H54 (cell line): ENCODE measurements around the gene COMMD7.
"Not testable (repeated sequence)": the region's sequence is repeated elsewhere in the genome, so short reads cannot be mapped to it uniquely, and the experiment has no call there.

Experiments used
- DNase-seq: peaks from one replicate; pipeline ENCODE4 v3.0.0; 2011; ENCODE audit warnings: low spot score, mixed read lengths; ENCODE audit not compliant: insufficient read length
- FAIRE-seq: peaks from 3 replicates; lab custom pipeline; 2011; peaks lifted over from hg19 to GRCh38; lab: Jason Lieb, UNC
- POLR2A ChIP-seq: IDR thresholded peaks from 2 replicates; pipeline ENCODE4 v1.6.1; 2011; ENCODE audit warnings: low read depth, mild to moderate bottlenecking, low read length

The COMMD7 gene

GRCh38 chr20:32727683-32728082, 15.6 kb downstream of the COMMD7 start:
- TF ChIP-seq POLR2A = no peak
- peak; percentile 77 for DNase-seq
- FAIRE-seq = peak; percentile 75

- TF ChIP-seq POLR2A = no peak
- no peak for FAIRE-seq
- DNase-seq = no peak
Observed at GRCh38 chr20:32718749-32719348, 24.4 kb downstream of the COMMD7 start.

- FAIRE-seq (no peak), DNase-seq (no peak)
- TF ChIP-seq POLR2A = no peak
Observed at GRCh38 chr20:32711346-32711745, 31.9 kb downstream of the COMMD7 start.

GRCh38 chr20:32709632-32710121, 33.6 kb downstream of the COMMD7 start:
- TF ChIP-seq POLR2A = no peak
- FAIRE-seq = no peak
- DNase-seq = no peak

- FAIRE-seq, DNase-seq: not testable (repeated sequence)
Observed at GRCh38 chr20:32709029-32709631, 34.1 kb downstream of the COMMD7 start.

- FAIRE-seq = no peak
- no peak for DNase-seq
- no peak for TF ChIP-seq POLR2A
Observed at GRCh38 chr20:32707691-32708581, 35.3 kb downstream of the COMMD7 start.

- DNase-seq (no peak), FAIRE-seq (no peak)
- no peak for TF ChIP-seq POLR2A
Observed at GRCh38 chr20:32706486-32706885, 36.8 kb downstream of the COMMD7 start.

- TF ChIP-seq POLR2A = no peak
- FAIRE-seq (no peak), DNase-seq (no peak)
Observed at GRCh38 chr20:32702706-32703425, 40.4 kb downstream of the COMMD7 start.

GRCh38 chr20:32697608-32698007, 45.7 kb downstream of the COMMD7 start:
- no peak for TF ChIP-seq POLR2A
- FAIRE-seq (no peak), DNase-seq (no peak)

GRCh38 chr20:32695089-32695488, 48.2 kb downstream of the COMMD7 start:
- TF ChIP-seq POLR2A = no peak
- FAIRE-seq = no peak
- no peak for DNase-seq

- DNase-seq, FAIRE-seq: not testable (repeated sequence)
Observed at GRCh38 chr20:32688966-32689365, 54.3 kb downstream of the COMMD7 start.

GRCh38 chr20:32687180-32687532, 56.1 kb downstream of the COMMD7 start:
- DNase-seq (no peak), FAIRE-seq (no peak)
- TF ChIP-seq POLR2A = no peak

GRCh38 chr20:32686530-32687179, 56.6 kb downstream of the COMMD7 start:
- no peak for FAIRE-seq
- no peak for TF ChIP-seq POLR2A
- DNase-seq = no peak
